Occipital lobe (tissue), 2 donors: ENCODE data around the gene CALML5. TPM values are rescaled to one million over a fixed set of nuclear protein-coding genes. Genes with fewer than 3 reads are reported as not detected.

Source experiments
- DNase-seq: peaks from one replicate; lab custom pipeline; 2025; lab: John Stamatoyannopoulos, UW
- total RNA-seq: library from RNA; depleted of rRNA; stranded (reverse); fragments of >200 nt; gene quantifications from one replicate; pipeline ENCODE4 v1.2.3, GENCODE V29; 2014

Gene CALML5
- not detected for total RNA-seq

GRCh38 chr10:5499493-5500140, at the start of gene CALML5:
Gene CALML5, minus strand, starts transcription at chr10:5499570. Its CDS starts 132 bp downstream, at chr10:5499438.
- no peak for DNase-seq

DNA sequence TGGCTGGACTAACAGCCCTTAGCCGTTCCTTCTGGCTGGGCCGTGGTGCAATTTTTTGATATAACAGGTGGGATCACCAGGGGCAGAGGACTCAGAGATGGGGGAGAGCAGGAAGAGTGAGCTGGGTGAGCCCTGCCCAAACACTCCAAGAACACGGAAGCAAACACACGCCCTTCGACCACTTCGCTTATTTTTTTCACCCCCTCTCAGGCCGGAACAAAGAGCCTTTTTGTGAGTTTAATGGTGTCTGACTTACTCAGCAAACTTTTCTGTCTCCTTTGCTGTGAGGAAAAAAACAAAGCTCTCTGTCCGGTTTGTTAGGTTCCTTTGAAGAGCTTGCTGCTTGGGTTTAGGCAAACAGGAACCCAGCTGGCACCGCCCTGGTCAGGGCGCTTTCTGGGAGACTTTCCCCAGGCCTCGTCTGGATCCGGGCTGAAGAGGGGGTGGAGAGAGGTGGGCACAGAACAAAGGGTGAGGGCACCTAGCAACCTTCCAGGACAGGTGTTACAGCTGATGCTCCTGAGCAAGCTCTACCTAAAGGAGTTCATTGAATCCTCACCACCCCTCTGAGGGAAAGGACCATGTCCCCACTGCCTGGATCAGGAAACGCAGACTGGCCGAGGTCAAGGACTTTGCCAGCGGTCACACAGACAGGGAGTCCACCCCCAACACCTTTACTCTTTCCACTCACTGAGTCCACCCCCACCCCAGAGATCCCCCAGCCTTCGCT, 48.7 kb upstream of the CALML5 start:
- DNase-seq: no peak

- no peak for DNase-seq
Observed at GRCh38 chr10:5547681-5547930, 48.2 kb upstream of the CALML5 start.

GRCh38 chr10:5546891-5547680, 47.7 kb upstream of the CALML5 start:
- DNase-seq: no peak

DNA sequence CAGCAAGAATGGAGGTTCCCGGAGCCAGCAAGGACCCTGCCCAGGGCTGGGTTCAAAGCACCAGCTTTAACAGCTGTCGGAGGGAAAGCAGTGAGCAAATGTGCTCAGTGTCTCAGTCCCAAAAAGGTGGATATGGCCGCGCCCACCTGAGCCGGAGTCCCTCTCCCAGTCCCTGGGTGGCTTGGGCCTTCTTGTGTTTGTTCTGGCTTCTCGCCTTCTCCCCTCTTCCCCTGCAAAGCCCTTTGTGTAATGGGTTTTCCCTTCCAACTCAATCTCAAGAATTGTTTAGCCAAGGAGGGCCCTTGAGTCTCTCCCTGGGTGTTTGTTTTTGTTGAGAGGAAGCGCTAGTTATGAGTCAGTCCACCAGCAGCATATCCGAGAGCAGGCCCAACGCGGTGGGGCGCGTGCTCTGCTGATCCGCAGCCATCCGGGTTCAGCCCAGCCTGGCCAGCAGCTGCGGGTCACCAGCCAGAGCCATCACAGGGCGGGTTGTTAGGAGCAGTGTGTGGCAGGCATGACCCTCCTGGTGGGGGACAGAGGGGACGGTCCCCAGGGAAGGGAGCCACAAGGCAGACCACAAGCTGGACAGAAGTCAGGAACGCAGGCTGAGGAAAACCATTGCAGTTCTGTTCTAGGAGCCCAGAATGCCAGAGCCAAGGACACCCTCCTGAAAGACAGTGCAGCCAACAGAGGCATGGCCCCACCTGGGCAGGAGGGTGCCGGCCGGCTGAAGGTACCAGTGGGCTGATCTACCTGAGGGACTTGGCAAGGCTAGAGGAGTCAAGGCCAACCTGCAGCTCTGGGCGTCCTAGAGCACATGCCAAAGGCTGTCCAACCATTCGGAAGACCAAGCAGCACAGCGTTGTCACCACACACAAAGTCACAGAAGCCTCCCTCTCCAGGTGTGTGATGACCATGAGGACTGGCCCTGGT, 46.7 kb upstream of the CALML5 start:
- DNase-seq: no peak

- no peak for DNase-seq
Observed at GRCh38 chr10:5545426-5545777, 46.0 kb upstream of the CALML5 start.

DNA sequence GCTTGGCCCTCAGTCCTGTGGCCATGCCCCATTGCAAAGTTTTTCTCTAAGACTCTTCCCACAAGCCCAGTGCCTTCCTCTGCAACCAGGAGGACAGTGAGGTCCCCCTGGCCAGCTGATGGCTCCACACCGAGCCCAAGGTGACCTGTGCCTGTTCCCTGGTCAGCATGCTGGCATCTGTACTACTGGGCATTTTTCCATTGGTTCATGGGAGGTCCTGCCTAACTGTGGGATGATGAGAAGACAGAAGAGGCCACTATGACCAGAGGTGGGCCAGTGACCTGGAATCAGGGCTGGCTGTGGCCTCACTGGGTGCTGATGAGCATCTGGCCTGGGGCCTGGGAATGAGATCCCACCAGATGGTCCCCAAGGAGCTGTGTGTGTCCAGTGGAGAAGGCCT, 45.6 kb upstream of the CALML5 start:
- DNase-seq: no peak

DNA sequence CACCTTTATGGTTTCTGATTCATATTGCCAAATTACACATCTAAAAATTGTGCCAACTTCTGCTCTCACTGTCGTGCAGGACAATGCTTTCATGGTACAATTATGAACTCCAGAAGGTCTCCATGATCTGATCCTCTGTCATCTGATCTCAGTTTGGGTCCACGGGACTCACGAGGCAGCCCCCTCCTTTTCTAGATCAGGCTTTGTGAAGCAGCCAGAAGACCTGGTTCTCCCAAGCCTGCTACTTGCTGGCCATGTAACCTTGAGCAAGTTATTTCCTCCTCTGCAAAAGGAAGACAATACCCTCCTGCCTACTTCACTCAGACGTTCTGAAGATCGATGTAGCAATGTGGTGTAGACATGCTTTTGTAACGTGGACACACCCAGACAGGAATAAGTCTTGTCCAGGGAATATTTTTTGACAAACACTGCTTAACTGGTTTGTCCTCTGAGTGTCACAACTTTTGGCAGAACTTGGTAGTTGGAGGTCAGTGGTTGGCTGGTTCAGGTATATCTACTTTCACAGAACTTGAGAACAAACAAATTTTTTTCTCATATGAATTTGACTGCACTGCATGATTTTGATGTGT, 44.9 kb upstream of the CALML5 start:
- no peak for DNase-seq

DNA sequence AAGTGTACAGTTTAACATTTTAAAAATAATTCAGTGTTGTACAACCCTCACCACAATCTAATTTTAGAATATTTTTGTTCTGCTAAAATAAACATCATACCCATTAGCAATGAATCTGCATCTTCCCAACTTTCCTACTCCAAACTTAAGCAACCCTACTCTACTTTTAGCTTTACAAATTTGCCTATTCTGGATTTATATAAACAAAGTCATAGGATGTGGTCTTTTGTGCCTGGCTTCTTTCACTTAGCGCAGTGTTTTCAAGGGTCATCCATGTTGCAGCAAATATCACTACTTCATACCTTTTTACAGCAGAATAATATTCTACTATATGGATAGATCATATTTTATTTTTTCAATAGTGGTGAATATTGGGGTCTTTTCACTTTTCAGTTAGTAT, 44.3 kb upstream of the CALML5 start:
- no peak for DNase-seq

DNA sequence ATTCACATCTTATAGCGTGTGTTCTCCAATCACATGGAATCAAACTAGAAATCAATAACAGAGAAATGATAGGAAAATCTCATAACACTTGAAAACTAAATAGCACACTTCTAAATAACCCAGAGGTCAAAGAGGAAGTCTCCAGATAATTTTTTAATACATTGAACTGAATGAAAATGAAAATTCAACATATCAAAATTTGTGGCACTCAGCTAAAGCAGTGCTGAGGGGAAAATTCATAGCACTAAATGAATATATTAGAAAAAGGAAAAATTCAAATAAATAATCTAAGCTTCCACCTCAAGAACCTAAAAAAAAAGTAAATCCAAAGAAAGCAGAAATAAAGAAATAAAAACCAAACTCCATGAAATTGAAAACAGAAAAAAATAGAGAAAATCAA, 42.7 kb upstream of the CALML5 start:
- no peak for DNase-seq

DNA sequence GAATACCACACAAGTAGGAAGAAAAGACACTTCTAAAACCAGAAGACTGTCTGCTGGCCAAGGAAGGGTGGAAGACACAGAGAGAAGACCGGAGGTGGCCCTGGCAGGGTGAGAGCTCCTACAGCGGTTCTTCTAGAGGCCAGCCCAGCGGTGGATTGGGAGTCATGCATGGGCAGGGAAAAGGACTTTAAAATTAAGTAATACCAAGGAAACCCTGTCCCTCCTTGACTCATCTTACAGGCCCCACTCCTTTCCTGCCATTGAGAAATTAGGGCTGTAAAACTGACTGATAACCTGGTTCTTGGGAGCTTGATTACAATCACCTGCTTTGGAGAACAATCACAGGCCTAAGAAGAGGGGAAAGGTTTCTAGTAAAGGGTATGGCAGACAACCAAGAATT, 41.5 kb upstream of the CALML5 start:
- DNase-seq: no peak

GRCh38 chr10:5540080-5540479, 40.7 kb upstream of the CALML5 start:
- DNase-seq: no peak

DNA sequence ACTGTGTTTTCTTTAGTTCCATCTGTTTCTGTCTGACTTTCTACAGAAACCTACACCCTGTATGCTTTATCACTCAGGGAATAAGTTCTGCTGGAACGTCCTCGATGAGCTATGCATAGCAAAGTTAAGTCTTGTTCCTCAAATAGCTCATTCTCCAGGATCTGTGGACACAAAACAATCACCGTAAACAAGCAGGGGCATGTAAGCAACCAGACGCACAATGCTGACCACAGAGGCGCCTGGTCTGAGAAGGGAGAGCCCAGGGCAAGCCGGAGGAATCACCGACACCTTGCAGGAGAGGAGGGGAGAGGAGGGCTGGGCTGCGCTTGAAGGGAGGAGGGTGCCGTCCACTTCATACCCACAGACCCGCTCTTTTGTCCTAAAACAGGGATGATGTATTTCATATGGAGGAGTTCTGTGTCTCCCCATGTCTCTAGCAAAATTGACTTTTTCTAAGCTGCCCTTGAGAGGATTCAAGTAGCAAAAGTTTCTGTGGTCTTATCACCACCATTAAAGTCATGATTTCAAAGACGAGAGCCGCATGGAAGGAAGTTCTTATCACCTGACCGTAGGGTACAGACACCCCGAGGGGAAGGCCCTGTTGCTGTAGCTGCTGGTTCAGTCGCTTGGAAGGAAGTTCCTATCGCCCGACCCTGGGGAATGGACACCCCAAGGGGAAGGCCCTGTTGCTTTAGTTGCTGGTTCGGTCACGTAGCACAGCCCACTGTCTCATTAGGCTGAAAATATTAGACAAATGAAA, 39.7 kb upstream of the CALML5 start:
- no peak for DNase-seq

GRCh38 chr10:5538446-5538845, 39.1 kb upstream of the CALML5 start:
- DNase-seq: no peak

GRCh38 chr10:5537684-5538083, 38.3 kb upstream of the CALML5 start:
- DNase-seq: no peak

DNA sequence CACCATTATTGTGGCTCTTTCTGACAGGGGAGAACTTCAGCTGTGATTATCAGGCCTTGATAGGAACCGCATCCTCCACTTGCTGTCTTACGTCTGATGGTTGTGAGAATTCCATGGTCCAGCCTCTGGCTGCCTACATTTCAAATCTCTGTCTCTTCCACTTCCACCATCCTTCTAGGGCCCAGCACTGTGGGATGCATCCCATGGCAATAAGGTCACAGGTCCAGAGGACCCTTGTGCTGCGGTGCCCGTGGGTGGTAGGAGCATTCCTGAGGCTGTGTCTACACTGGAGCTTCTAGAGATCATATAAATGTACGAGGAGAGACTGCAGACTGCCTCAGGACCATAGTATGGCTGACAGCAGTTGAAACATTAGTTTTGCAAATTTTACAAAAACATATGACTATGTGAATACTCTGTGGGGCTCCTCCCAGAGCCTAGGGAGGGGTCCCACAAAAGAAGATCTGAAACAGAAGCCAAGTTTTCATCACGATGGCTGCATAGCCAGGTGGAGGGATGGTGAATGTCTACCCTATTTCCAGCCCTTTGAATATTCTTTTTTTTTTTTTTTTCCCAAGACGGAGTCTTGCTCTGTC, 37.2 kb upstream of the CALML5 start:
- DNase-seq: no peak

GRCh38 chr10:5534880-5535856, 35.8 kb upstream of the CALML5 start:
- DNase-seq: no peak

GRCh38 chr10:5534051-5534821, 34.9 kb upstream of the CALML5 start:
- DNase-seq: no peak
